Mononuclear cell (primary cell): ENCODE data around the gene KLF5. TPM values are rescaled to one million over a fixed set of nuclear protein-coding genes. Genes with fewer than 3 reads are reported as not detected.
"Not testable (repeated sequence)": the region's sequence is repeated elsewhere in the genome, so short reads cannot be mapped to it uniquely, and the experiment has no call there.

Source experiments
- H3K27me3 ChIP-seq: 2 replicates; pipeline ENCODE4 v1.6.0; 2011; ENCODE audit warnings: low read length, control low read depth; ENCODE audit not compliant: insufficient read depth
- H3K4me1 ChIP-seq: 2 replicates; pipeline ENCODE4 v1.5.1; 2011; ENCODE audit warnings: mild to moderate bottlenecking, low read length, control low read depth; ENCODE audit not compliant: insufficient read depth
- H3K4me3 ChIP-seq: 2 replicates; pipeline ENCODE4 v1.5.1; 2011; ENCODE audit warnings: mild to moderate bottlenecking, low read length, moderate library complexity
- H3K9me3 ChIP-seq: 2 replicates; pipeline ENCODE4 v1.5.1; 2011; ENCODE audit warnings: low read depth, mild to moderate bottlenecking, control low read depth, low read length
- total RNA-seq: library from RNA; depleted of rRNA; stranded (reverse); fragments of >200 nt; gene quantifications from one replicate; pipeline ENCODE4 v1.2.3, GENCODE V29; 2012

Gene KLF5
- 3.0 TPM for total RNA-seq

DNA sequence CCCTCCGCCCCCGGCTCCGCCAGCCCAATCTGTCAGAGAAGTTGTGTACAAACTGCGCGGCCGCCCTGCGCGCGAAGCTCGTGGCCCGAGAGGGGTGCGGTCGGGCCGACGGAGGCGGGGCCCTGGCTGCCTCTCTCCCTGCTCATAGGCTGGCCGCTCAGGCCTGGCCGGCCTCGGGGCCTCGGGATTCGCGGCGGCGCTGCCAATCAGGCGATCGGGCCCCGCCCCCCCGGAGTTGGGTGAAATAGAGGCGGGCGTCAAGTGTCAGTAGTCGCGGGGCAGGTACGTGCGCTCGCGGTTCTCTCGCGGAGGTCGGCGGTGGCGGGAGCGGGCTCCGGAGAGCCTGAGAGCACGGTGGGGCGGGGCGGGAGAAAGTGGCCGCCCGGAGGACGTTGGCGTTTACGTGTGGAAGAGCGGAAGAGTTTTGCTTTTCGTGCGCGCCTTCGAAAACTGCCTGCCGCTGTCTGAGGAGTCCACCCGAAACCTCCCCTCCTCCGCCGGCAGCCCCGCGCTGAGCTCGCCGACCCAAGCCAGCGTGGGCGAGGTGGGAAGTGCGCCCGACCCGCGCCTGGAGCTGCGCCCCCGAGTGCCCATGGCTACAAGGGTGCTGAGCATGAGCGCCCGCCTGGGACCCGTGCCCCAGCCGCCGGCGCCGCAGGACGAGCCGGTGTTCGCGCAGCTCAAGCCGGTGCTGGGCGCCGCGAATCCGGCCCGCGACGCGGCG lies at the start of gene KLF5:
KLF5 (plus strand) TSS at position 270 of the 724 bp plus-strand sequence; CDS start at position 593, 323 bp downstream.
- Histone ChIP-seq H3K27me3 (peaks cover 54% of the 10 kb centered on the region), H3K9me3 (no peaks in the 10 kb centered on the region), H3K4me3 (peak within 1 kb of the TSS; percentile 51), H3K4me1 (peaks cover 16% of the 10 kb centered on the region)

DNA sequence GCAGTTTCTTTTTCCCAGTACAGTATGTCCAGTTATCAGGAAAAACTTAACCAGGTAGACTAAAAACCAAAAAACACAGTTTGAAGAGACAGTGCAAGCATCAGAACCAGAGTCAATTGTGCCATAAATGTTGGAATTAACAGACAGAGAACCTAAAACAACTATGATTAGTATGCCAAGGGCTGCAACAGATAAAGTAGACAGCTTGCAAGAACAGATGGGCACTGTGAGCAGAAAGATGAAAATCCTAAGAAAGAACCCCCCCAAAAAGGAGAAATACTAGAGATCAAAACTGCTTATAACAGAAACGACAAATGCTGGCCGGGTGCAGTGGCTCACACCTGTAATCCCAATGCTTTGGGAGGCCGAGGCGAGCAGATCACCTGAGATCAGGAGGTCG lies 47.1 kb upstream of the KLF5 start:
- Histone ChIP-seq H3K9me3 (no peaks in the 10 kb centered on the region), H3K27me3 (no peaks in the 10 kb centered on the region), H3K4me1 (no peaks in the 10 kb centered on the region), H3K4me3 (no peak overlapping the region)

- H3K9me3 ChIP-seq, result no peaks in the 10 kb centered on the region
- H3K4me1 ChIP-seq, result no peaks in the 10 kb centered on the region
- no peak overlapping the region for H3K4me3 ChIP-seq
- H3K27me3 ChIP-seq, result no peaks in the 10 kb centered on the region
Measured at GRCh38 chr13:73015805-73016204, 43.0 kb upstream of the KLF5 start.

DNA sequence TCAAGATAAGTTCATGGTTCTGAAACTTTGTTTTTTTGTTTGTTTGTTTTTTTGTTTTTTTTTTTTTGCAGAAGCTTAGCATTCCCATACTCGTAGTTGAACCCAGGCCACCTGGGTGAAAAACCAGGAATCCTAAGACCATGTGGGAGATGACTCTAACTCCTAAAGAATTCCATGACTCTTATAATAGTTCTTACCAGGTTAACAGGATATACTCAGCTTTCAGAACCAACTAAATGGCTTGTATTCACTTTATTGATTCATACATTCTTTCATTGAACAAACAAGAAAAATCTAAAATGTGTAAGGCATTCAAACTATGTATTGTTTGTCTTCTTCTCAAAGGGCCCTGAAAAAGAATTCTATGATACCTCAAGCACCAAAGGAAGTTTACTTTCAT lies 40.5 kb upstream of the KLF5 start:
- no peak overlapping the region for H3K4me3 ChIP-seq
- H3K27me3 ChIP-seq, result no peaks in the 10 kb centered on the region
- H3K9me3 ChIP-seq, result no peaks in the 10 kb centered on the region
- no peaks in the 10 kb centered on the region for H3K4me1 ChIP-seq

DNA sequence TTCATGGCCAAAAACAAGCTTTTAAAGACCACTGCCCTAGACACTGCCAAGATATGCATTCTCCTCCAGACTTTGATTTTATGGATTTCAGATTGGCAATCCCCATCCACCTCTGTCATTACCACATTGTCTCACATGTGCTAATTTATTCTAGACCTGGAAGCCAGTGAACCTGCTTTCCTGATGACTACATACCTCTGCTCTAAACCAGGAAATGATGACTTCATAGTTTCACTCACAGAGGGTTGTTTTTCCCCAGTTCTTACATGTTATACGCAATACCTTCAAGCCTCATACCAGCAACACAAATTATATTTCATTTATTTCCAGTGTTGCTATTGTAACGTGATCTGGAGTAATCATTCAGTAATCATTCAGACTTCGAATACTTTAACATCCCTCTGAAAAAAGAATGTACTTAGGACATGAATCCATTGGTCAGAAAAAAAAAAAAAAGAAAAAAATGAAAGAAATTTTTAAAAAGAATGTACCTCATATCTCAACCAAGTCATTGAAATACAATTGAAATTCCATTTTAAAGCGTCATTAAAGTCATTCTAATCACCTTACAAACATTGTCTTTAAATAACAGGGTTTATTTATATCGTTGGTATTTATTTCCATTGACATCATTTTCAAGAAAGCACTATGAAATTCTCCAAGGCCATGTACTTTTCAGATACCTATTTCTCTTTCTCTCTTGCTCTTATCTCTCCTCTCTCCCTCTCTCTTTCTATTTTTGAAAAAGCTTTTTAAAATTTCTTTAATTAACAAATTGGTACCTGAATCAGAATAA lies 33.4 kb upstream of the KLF5 start:
- H3K4me3 ChIP-seq, result no peak overlapping the region
- H3K27me3 ChIP-seq, result no peaks in the 10 kb centered on the region
- H3K4me1 ChIP-seq, result no peaks in the 10 kb centered on the region
- H3K9me3 ChIP-seq, result no peaks in the 10 kb centered on the region

GRCh38 chr13:73034901-73035300 lies 23.9 kb upstream of the KLF5 start:
- H3K9me3 ChIP-seq, result no peaks in the 10 kb centered on the region
- H3K4me1 ChIP-seq, result peaks cover 3% of the 10 kb centered on the region
- no peaks in the 10 kb centered on the region for H3K27me3 ChIP-seq
- H3K4me3 ChIP-seq, result no peak overlapping the region

- H3K27me3 ChIP-seq, result no peaks in the 10 kb centered on the region
- no peaks in the 10 kb centered on the region for H3K9me3 ChIP-seq
- H3K4me3 ChIP-seq, result no peak overlapping the region
Measured at GRCh38 chr13:73035660-73036059, 23.1 kb upstream of the KLF5 start.

GRCh38 chr13:73036566-73036965 lies 22.2 kb upstream of the KLF5 start:
- no peak overlapping the region for H3K4me3 ChIP-seq
- no peaks in the 10 kb centered on the region for H3K9me3 ChIP-seq
- peaks cover 3% of the 10 kb centered on the region for H3K4me1 ChIP-seq
- no peaks in the 10 kb centered on the region for H3K27me3 ChIP-seq

More at GRCh38 chr13:73035660-73036059, 23.1 kb upstream of the KLF5 start:
- H3K4me1 ChIP-seq, result peaks cover 3% of the 10 kb centered on the region

DNA sequence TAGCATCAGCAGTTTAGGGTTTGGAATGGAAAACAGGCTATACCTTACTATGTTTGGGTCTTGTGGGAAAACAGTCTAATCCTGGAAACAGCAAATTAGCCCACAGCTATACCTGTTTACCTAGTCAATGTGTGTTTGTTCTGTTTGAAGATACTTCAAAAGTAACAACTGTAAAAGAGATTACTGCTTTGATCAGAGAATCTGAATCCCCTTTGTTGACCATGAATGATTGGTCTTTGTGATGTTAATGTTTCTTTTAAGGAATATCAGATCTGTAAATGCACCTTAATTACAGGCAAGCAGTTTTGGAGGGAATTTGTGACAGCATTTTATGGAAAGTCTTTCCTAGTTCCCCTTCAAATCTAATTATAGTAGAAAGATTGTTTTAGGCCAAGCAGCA lies 20.7 kb upstream of the KLF5 start:
- H3K4me1 ChIP-seq, result peaks cover 3% of the 10 kb centered on the region
- no peak overlapping the region for H3K4me3 ChIP-seq
- H3K9me3 ChIP-seq, result no peaks in the 10 kb centered on the region
- H3K27me3 ChIP-seq, result no peaks in the 10 kb centered on the region

GRCh38 chr13:73039201-73040108 lies 19.4 kb upstream of the KLF5 start:
- H3K9me3 ChIP-seq, result no peaks in the 10 kb centered on the region
- peaks cover 3% of the 10 kb centered on the region for H3K4me1 ChIP-seq
- H3K4me3 ChIP-seq, result no peak overlapping the region
- no peaks in the 10 kb centered on the region for H3K27me3 ChIP-seq

DNA sequence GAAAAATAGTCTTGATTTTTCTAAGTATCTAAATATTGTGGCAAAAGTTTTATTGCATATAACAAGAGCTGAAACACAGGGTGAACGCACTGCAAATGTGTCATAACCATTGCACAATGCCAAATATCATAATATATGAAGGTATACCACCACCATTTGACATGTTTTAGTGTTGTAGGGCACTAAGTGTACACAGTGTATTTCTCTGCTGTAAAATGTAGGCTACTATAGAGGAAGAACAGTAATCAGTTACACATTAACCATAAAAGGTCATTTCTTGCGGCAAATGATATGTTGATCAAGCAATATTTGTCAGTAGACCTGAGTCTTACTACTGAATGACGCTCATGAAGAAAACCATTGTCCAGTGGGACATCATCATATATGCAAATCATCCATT lies 18.3 kb upstream of the KLF5 start:
- Histone ChIP-seq H3K9me3 (no peaks in the 10 kb centered on the region), H3K4me1 (peaks cover 3% of the 10 kb centered on the region), H3K27me3 (no peaks in the 10 kb centered on the region), H3K4me3 (no peak overlapping the region)

- no peaks in the 10 kb centered on the region for H3K9me3 ChIP-seq
- H3K27me3 ChIP-seq, result no peaks in the 10 kb centered on the region
- H3K4me3 ChIP-seq, result no peak overlapping the region
- peaks cover 3% of the 10 kb centered on the region for H3K4me1 ChIP-seq
Measured at GRCh38 chr13:73040968-73041596, 17.7 kb upstream of the KLF5 start.

- Histone ChIP-seq H3K4me3 (no peak overlapping the region), H3K27me3 (no peaks in the 10 kb centered on the region), H3K4me1 (no peaks in the 10 kb centered on the region), H3K9me3 (no peaks in the 10 kb centered on the region)
Measured at GRCh38 chr13:73045031-73045430, 13.8 kb upstream of the KLF5 start.

DNA sequence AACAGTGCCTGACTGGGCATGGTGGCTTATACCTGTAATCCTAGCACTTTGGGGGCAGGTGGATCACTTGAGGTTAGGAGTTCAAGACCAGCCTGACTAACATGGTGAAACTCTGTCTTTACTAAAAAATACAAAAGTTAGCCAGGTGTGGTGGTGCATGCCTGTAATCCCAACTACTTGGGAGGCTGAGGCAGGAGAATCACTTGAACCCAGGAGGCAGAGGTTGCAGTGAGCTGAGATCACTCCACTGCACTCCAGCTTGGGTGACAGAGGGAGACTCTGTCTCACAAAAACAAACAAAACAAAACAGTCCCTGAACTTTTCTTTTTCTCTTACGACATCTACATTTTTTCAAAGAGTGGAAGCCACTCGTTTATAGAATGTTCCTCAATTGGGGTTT lies 10.2 kb upstream of the KLF5 start:
- H3K9me3 ChIP-seq, H3K27me3 ChIP-seq, H3K4me1 ChIP-seq, H3K4me3 ChIP-seq: not testable (repeated sequence)
